Stimulated activated CD8-positive, alpha-beta memory T cell treated with anti-CD3 and anti-CD28 coated beads, Interleukin-15, amount 100 ng/mL, for 4 hours (primary cell): ENCODE results near the gene COL13A1.

Experiments
- DNase-seq, 2 donors: peaks; one replicate each; pipeline ENCODE4 v3.0.0-alpha.2; 2020; ENCODE audit warnings: low read depth in 2 of 2

The COL13A1 gene

DNA sequence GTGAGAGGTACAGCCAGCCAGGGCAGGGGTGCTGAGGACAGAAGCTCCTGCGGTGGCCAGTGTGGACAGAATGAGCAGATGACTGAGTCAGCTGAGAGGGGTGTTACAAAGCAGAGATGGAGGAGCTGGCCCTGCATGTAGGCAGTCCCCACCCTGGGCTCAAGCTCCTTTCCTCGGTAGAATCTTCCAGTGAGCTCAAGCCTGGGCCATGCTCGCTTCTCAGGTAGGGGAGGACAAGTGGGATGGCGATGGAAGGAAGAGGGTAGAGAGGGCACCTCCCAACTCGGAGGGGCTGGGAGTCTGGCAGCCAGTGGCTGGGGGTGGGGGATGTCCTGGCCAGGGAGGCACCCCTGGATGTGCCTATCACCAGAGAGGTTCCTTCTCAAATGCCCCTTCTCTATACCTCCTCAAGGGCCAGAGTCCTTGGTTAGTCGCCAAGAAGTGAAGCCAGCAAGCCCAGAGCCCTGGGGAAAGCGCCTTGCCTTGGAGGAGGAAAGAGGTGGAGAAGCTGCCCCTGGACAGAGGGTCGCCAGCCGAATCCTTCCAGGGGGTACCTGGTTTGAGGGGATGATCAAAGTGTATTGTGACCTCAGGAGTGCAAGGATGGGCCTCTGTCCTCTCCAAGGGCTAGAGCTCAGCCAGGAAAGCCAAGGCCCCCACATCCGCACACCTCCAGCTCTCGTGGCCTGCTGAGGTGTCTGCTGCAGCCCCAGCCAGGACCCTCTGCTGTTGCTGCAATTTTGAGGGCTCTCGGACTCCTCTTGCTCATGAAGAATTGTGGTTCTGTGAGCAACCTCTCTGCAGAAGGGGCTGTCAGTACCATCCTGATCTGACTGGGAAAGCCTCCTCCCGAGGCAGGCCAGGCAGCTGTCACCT lies 162.4 kb downstream of the COL13A1 start:
- DNase-seq: no peak

GRCh38 chr10:69965086-69965485 lies 163.4 kb downstream of the COL13A1 start:
- DNase-seq: no peak

DNA sequence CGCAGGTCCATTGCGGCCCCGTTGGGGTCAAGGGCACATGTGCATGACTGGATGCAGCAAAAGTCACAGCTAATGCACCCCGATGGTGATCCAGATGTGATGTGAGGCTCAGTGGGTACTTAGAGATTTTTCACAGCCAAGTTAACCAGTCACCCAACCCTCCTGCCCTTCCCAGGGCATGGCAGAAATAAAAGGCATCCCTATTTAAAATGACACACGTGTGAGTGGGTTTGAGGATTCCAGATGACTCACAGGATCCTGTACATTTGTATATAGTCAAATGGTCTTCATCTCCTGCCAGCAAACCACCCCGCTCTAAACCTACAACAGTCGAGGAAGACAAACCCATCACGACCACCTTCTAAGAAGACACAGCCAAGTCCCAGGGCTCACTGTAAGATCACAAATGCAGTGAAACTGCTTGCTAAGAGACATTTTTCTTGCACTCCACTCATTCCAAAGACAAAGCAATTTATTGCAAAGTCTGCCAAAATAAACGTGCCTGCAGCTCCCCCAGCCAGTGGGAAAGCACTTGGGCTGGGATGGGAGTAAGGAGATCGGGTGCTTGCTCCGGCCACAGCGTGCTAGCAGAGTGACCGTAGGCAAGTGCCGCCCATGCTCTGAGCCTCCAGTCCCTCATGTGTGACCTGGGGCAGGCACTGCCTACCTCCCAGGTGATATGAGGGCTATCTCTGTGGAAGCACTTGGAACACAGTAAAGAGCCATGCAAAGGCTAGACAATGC lies 164.4 kb downstream of the COL13A1 start:
- no peak for DNase-seq

GRCh38 chr10:69968830-69969229 lies 167.1 kb downstream of the COL13A1 start:
- DNase-seq: no peak

DNA sequence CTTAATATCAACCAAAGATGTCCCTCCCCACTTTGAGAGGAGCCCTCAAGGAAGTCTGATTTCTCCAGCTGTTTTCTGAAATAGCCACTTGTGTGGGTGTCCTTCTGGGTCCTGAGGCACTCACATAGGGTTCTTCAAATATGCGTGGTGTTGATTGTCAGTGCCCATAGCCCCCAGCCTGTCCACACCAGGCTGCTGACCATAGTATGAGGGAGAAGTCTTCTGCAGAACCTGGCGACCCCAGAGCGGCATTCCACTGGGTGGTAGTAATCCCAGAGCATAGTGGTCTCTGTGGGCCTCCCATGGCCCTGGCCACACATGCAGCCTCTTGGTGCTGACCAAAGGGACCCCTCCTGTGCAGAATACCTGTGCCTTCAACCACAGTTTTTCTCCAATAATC lies 168.3 kb downstream of the COL13A1 start:
- no peak for DNase-seq

DNA sequence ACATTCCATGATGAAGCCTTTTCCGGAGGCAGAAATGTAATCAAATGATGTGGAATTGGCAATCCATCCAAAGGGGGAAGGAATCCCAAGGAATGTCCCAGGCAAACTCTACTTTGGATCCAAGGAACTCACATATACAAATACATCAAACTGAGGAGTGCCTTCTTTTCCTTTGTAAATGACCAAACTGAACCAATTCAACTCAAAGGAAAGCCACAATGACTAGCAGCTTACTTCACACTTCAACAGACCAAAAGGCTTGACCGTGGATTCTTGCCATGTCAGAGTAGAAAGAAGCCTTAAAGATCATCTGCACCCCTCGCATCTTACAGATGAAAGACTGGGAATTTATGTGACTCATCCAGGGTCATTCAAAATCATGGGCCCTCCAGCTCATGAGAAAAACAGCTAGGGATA lies 171.3 kb downstream of the COL13A1 start:
- no peak for DNase-seq

GRCh38 chr10:69973678-69974077 lies 172.0 kb downstream of the COL13A1 start:
- DNase-seq: no peak

GRCh38 chr10:69974551-69975155 lies 172.9 kb downstream of the COL13A1 start:
- DNase-seq: no peak

DNA sequence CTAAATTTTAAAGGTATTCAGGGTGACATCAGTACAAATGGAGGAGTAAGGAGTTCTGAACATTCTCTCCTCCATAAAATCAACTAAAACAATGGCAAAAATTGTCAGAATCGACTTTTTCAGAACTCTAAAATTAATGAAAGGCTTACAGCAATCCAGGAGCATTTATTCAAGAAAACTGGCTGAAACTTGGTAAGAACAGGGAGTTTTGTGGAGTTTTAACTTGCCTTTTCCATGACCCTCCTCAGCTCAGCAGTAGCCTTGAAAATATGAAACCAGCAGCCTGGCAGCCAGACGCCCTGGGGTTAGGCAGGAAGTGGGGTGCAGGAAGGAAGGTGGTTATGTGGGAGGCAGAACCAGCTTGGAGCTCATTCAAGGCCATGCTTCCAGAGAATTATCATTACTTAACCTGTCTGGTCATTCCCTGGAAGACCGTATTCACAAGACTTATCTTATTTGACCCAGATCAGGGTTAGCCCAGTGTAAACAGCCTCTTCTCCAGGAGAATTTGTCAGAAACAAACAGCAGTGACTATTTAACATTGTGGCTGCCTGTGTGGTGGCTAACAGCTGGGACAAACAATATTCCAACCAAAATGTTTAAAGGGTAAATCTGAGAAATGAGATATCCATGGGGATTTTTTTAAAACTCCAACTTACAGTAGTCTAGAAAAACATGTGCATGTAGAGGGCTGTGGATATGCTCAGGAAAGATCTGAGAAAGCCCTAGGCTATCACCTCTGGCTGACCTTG lies 175.3 kb downstream of the COL13A1 start:
- no peak for DNase-seq

DNA sequence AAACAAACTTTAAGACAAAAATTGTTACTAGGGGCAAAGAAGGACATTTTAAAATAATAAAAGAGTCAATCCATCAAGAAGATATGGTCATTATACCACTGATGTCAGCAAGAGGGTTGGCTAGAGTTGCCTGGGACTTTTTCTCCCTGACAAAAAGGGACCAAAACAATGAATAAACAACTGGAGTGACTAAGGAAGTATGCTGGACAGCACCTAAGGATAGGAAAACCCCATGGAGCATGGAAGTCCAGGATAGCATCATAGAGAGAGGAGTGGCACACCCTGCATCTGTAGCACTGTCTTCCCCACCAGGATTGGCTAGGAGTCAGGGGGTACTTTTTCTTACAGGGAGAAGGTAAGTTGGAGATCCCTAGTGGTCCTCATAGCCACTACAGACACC lies 177.5 kb downstream of the COL13A1 start:
- DNase-seq: no peak

DNA sequence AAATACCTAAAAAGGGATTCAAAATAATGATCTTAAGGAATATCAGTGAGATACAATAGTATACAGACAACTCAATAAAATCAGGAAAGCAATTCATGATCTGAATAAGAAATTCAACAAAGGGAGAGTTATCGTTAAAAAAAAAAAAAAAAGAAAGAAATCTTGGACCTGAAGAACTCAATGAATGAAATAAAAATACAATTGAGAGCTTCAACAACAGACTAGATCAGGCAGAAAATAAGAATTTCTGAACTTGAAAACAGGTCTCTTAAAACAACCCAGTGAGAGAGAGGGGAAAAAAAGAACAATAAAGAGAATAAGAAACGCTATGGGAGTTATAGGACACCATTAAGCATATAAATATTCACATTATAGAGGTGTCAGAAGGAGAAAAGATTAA lies 179.0 kb downstream of the COL13A1 start:
- no peak for DNase-seq

DNA sequence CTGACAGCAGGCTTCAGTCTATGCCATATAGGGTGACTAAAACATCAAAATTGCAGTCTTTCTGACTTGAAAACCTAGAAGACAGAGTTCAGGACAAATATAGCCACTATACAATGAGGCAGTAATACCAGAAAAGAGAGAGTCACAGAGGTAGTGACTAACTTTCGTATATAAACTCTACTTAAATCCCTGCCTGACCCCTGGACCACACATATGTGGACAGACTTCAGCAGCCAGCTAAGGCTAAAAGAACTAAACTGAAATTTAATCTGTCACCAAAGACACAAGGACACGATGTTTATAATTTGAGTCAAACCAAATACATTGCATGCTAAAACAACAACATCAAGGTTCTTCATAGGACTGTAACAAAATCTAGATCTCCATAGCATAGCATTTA lies 186.4 kb downstream of the COL13A1 start:
- no peak for DNase-seq

DNA sequence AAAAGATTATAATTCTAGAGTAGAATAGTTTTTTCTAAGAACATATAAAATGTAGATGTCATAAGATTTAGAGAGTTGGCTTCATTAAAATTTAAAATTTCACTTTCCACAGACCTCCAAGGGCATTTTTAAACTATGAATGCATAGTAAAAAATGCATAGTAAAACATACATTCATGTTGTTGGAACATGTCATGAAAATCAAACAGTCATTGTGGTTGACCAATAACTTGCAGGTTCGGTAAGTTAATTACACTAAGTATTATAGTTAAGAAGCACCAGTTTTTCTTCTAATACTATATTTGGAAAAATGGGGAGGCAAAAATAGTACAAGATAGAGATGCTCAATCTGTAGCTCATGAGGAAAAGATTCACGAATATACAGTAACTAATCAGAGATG lies 189.4 kb downstream of the COL13A1 start:
- DNase-seq: no peak

- no peak for DNase-seq
Observed at GRCh38 chr10:69994262-69994661, 192.6 kb downstream of the COL13A1 start.

DNA sequence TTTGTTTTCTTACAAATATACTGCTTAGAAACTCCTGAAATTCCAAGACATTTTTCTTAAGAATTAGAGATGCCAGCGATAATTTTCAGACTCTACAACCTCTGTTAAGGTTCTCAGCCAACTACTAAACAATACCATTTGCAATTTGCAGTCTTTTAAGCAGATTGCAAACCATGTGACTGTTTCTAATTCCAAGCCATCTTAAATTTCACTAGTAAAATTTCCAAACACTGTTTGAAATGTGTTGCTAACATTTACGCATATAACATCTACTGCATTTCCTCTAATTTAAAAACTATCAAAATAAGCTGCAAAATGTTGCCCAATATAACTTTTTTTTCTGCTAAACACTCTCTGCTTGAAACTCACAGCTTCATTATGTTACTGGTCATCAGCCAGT lies 194.9 kb downstream of the COL13A1 start:
- DNase-seq: no peak

GRCh38 chr10:70000262-70000661 lies 198.6 kb downstream of the COL13A1 start:
- no peak for DNase-seq

DNA sequence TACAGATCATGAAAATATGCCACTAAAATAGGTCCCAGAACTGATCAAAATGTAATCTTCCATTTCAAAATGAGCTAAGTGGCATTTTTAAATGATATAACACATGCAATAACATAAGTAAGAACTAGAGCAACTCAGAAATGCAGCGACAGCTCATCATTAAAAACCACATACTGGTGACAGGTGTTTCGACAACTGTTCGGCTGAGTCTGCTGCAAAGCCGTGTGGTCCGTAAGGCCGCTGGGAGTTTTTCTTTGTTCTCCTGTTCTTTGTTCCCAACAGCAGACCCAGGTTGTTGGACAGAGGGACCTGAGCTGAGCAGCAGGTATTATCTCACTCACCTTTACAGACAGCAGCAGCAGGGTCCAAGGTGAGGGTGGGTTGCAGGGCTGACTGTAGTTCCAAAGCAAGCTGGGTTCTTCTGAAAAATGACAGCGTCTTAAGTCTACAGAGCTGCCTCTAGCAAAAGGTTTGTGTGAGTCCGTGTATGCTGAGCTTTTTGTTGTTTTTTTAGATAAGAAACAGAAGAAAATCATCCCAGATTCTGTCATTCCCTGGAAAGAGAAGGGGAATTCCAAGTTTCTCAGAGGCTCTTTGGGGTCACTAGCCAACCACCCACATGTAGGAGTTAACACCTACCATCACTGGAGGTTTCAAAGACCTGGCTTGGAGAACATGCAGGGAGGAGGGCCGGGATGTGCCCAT lies 205.6 kb downstream of the COL13A1 start:
- no peak for DNase-seq
